A673 (cell line): Measurements from ENCODE around the gene IDUA. TPM values are rescaled to one million over a fixed set of nuclear protein-coding genes. Genes with fewer than 3 reads are reported as not detected.
A peak's percentile ranks its signal among the peaks of the same experiment; 100 is the strongest.

ENCODE experiments used
- BruUV-seq: library from RNA; stranded (reverse); fragments of 400-500 nt; replicated peaks from 2 replicates; lab custom pipeline; 2021; lab: Mats Ljungman, UMichigan
- CTCF ChIA-PET: fragments of 300-600 bp; sonication (Branson Sonifier 250); formaldehyde crosslinking; loops from one replicate; lab custom pipeline; 2022; ENCODE audit warnings: antibody characterized with exemption; lab: Charles Lee
- POLR2A ChIA-PET: fragments of 300-600 bp; sonication (Branson Sonifier 250); formaldehyde crosslinking; loops from one replicate; lab custom pipeline; 2022; ENCODE audit warnings: antibody characterized with exemption; ENCODE audit not compliant: low non-redundant PET; lab: Charles Lee
- DNase-seq: peaks from one replicate; pipeline ENCODE4 v3.0.0-alpha.2; 2015; ENCODE audit warnings: low spot score
- H3K27ac ChIP-seq: fragments of 200-600 bp; sonication (generic); 2 replicates; pipeline ENCODE4 v1.5.1; 2016; ENCODE audit warnings: mixed run types, low read depth, mild to moderate bottlenecking, mixed read lengths, antibody characterized with exemption, low read length; ENCODE audit not compliant: poor library complexity, severe bottlenecking
- H3K27me3 ChIP-seq: fragments of 200-600 bp; sonication (generic); replicated peaks from 2 replicates; pipeline ENCODE4 v1.6.1; 2017; ENCODE audit warnings: mixed run types, low read depth, mild to moderate bottlenecking, mixed read lengths, antibody characterized with exemption, low read length; ENCODE audit not compliant: insufficient read depth, poor library complexity
- H3K36me3 ChIP-seq: fragments of 200-600 bp; sonication (generic); 2 replicates; pipeline ENCODE4 v1.6.1; 2016; ENCODE audit warnings: mixed run types, mild to moderate bottlenecking, mixed read lengths, antibody characterized with exemption, low read length; ENCODE audit not compliant: insufficient read depth, poor library complexity, severe bottlenecking
- H3K4me1 ChIP-seq: fragments of 200-600 bp; sonication (generic); 2 replicates; pipeline ENCODE4 v1.6.1; 2017; ENCODE audit warnings: mixed run types, mild to moderate bottlenecking, mixed read lengths, antibody characterized with exemption, low read length; ENCODE audit not compliant: insufficient read depth, poor library complexity, severe bottlenecking
- H3K4me3 ChIP-seq: fragments of 200-600 bp; sonication (generic); 2 replicates; pipeline ENCODE4 v1.5.1; 2016; ENCODE audit warnings: low read depth, mixed run types, mild to moderate bottlenecking, mixed read lengths, low read length; ENCODE audit not compliant: poor library complexity, severe bottlenecking
- H3K9me3 ChIP-seq: fragments of 200-600 bp; sonication (generic); 2 replicates; pipeline ENCODE4 v1.6.1; 2016; ENCODE audit warnings: mixed run types, low read depth, mild to moderate bottlenecking, mixed read lengths, antibody characterized with exemption, low read length; ENCODE audit not compliant: poor library complexity, severe bottlenecking
- EZH2 ChIP-seq: fragments of 200-600 bp; sonication (generic); IDR thresholded peaks from 2 replicates; pipeline ENCODE4 v1.6.1; 2017; ENCODE audit warnings: borderline replicate concordance, low read depth, mild to moderate bottlenecking, mixed read lengths, antibody characterized with exemption, low read length; ENCODE audit not compliant: poor library complexity, severe bottlenecking
- intact Hi-C: fragments of 100-400 bp; cut with micrococcal nuclease; formaldehyde crosslinking; loops from one replicate; pipeline ENCODE4 v1.10.0; 2022; ENCODE audit not compliant: unreplicated experiment
- total RNA-seq: library from RNA; stranded (reverse); gene quantifications from 2 replicates; pipeline ENCODE4 v1.2.3, GENCODE V29; 2021
- TF ChIP-seq, protein P1 (sequence below): fragments of 300-800, 200-600 bp; sonication (generic); conservative IDR thresholded peaks from 2 replicates; pipeline ENCODE4 v1.5.1; 2017; ENCODE audit warnings: low read depth, mild to moderate bottlenecking, antibody characterized with exemption, low read length, moderate library complexity, mixed read lengths

The IDUA gene
- total RNA-seq, 1 experiment from 2014 or later: 12.3 TPM

DNA sequence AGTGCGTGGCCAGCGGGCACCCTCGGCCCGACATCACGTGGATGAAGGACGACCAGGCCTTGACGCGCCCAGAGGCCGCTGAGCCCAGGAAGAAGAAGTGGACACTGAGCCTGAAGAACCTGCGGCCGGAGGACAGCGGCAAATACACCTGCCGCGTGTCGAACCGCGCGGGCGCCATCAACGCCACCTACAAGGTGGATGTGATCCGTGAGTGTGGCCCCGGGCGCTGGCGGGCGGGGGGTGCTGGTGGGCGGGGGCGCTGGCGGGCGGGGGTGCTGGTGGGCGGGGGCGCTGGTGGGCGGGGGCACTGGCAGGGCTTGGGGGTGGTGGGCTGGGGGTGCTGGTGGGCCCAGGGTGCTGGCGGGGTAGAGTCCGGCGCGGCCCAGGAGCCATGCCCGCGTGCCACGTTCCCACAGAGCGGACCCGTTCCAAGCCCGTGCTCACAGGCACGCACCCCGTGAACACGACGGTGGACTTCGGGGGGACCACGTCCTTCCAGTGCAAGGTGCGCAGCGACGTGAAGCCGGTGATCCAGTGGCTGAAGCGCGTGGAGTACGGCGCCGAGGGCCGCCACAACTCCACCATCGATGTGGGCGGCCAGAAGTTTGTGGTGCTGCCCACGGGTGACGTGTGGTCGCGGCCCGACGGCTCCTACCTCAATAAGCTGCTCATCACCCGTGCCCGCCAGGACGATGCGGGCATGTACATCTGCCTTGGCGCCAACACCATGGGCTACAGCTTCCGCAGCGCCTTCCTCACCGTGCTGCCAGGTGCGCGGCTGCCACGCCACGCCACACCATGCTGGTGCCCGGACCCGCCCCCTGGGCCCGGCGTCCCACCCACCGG, 37.3 kb downstream of the IDUA start:
- TF ChIP-seq, protein P1, sequence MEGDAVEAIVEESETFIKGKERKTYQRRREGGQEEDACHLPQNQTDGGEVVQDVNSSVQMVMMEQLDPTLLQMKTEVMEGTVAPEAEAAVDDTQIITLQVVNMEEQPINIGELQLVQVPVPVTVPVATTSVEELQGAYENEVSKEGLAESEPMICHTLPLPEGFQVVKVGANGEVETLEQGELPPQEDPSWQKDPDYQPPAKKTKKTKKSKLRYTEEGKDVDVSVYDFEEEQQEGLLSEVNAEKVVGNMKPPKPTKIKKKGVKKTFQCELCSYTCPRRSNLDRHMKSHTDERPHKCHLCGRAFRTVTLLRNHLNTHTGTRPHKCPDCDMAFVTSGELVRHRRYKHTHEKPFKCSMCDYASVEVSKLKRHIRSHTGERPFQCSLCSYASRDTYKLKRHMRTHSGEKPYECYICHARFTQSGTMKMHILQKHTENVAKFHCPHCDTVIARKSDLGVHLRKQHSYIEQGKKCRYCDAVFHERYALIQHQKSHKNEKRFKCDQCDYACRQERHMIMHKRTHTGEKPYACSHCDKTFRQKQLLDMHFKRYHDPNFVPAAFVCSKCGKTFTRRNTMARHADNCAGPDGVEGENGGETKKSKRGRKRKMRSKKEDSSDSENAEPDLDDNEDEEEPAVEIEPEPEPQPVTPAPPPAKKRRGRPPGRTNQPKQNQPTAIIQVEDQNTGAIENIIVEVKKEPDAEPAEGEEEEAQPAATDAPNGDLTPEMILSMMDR: no peak
- TF ChIP-seq EZH2: no peak
- TSS peak; percentile 24 for BruUV-seq
- peaks cover 7% of the 10 kb centered on the region for H3K4me1 ChIP-seq
- intact Hi-C loops: no loop called here
- H3K27me3 ChIP-seq: no peaks in the 10 kb centered on the region
- no peak for DNase-seq
- no peak overlapping the region for H3K4me3 ChIP-seq
- no peak overlapping the region for H3K27ac ChIP-seq
- ChIA-PET POLR2A (no interaction called here), CTCF (no interaction called here)
- peaks cover 6% of the 10 kb centered on the region for H3K36me3 ChIP-seq
- no peaks in the 10 kb centered on the region for H3K9me3 ChIP-seq

- no peak overlapping the region for H3K27ac ChIP-seq
- DNase-seq: no peak
- H3K4me1 ChIP-seq: peaks cover 4% of the 10 kb centered on the region
- POLR2A ChIA-PET: no interaction called here
- peaks cover 6% of the 10 kb centered on the region for H3K36me3 ChIP-seq
- H3K27me3 ChIP-seq: no peaks in the 10 kb centered on the region
- no peak overlapping the region for H3K4me3 ChIP-seq
- TF ChIP-seq, protein P1: no peak
- no peak for TF ChIP-seq EZH2
- no TSS peak for BruUV-seq
- CTCF ChIA-PET: no interaction called here
- intact Hi-C loops: no loop called here
- no peaks in the 10 kb centered on the region for H3K9me3 ChIP-seq
These were observed 38.2 kb downstream of the IDUA start for GRCh38 chr4:1024882-1025545.

- no peak for TF ChIP-seq EZH2
- TF ChIP-seq, protein P1: no peak
- no peak for DNase-seq
- H3K27me3 ChIP-seq: no peaks in the 10 kb centered on the region
- ChIA-PET POLR2A (no interaction called here), CTCF (no interaction called here)
- H3K36me3 ChIP-seq: peaks cover 6% of the 10 kb centered on the region
- peaks cover 15% of the 10 kb centered on the region for H3K4me1 ChIP-seq
- intact Hi-C loops: no loop called here
- BruUV-seq: no TSS peak
- H3K27ac ChIP-seq: no peak overlapping the region
- no peak overlapping the region for H3K4me3 ChIP-seq
- no peaks in the 10 kb centered on the region for H3K9me3 ChIP-seq
These were observed 39.3 kb downstream of the IDUA start for GRCh38 chr4:1026115-1026514.
